ENCODE data around the gene KIT. TPM values are rescaled to one million over a fixed set of nuclear protein-coding genes. Genes with fewer than 3 reads are reported as not detected.

The KIT gene
- total and polyA plus RNA-seq, 10 of the 15 experiments (the other 5 are each of a cell fraction or from before 2014, with no cell fraction given), result 0.01 to 0.03 TPM; not detected in 8

GRCh38 chr4:54685810-54686209 lies 28.1 kb downstream of the KIT start:
- H3K4me2 ChIP-seq (ENCODE audit: control insufficient read depth, insufficient read depth), result no peak overlapping the region
- DNase-seq (ENCODE audit: low read depth, low spot score), result no peak
- ChIA-PET CTCF (interaction anchor here (1.1 to 1.6 kb wide), 4 partner anchors 11 to 165 kb away, joined by 3 to 4 read pairs (median 4); no protein-coding TSS in a partner anchor), RAD21 (ENCODE audit: unreplicated experiment) (no interaction called here), SMC1A (ENCODE audit: uncharacterized antibody, unreplicated experiment) (interaction anchor here (1.0 kb wide), 1 partner anchor 8 kb away, joined by 3 read pairs; no protein-coding TSS in a partner anchor), POLR2A (no interaction called here)
- in situ Hi-C loops (cut with MboI) (loop anchor here (10.0 kb wide), 1 partner anchor 279 kb away; no protein-coding TSS in a partner anchor), intact Hi-C loops (cut with micrococcal nuclease; ENCODE audit: unreplicated experiment) (loop anchor here (2.0 to 10.0 kb wide), 3 partner anchors 155 to 639 kb away; no protein-coding TSS in a partner anchor)
- no peak for ATAC-seq
- H3K4me3 ChIP-seq, result no peak overlapping the region
- H3K36me3 ChIP-seq (ENCODE audit: control insufficient read depth in 2 of 2, insufficient read depth in 2 of 2, low read length in 1 of 2), result no peaks in the 10 kb centered on the region
- no peaks in the 10 kb centered on the region for H3K79me2 ChIP-seq (ENCODE audit: control insufficient read depth, insufficient read depth, low read length)
- no peaks in the 10 kb centered on the region for H3K27me3 ChIP-seq (replicated peaks in 1 of 2; ENCODE audit: control insufficient read depth in 2 of 2, insufficient read depth in 2 of 2, low read length in 1 of 2)
- H3K4me1 ChIP-seq (ENCODE audit: control insufficient read depth, insufficient read depth, low read length), result peaks cover 2% of the 10 kb centered on the region; the same call in 1 of the 2 replicates
- WGBS (ENCODE audit: insufficient coverage, insufficient replicate concordance, low lambda C conversion rate, missing lambda C conversion rate), result 0% methylated on average over 1 of the region's 1 CpG
- no peak overlapping the region for H2AFZ ChIP-seq (ENCODE audit: control insufficient read depth, low read depth, low read length)
- no peaks in the 10 kb centered on the region for H4K20me1 ChIP-seq (ENCODE audit: control insufficient read depth, insufficient read depth)
- no peak for FAIRE-seq
- H3K9ac ChIP-seq (ENCODE audit: control insufficient read depth, insufficient read depth, low read length), result no peak overlapping the region
- no peak for TF ChIP-seq YY1 (IDR thresholded peaks at IDR 0.05; ENCODE audit: low read depth, low read length)
- no peak for TF ChIP-seq NFXL1 (IDR thresholded peaks at IDR 0.05; ENCODE audit: borderline replicate concordance)
- no peak for TF ChIP-seq HDAC6 (IDR thresholded peaks at IDR 0.05; ENCODE audit: unreplicated experiment)
- TF ChIP-seq BHLHE40 (IDR thresholded peaks at IDR 0.05; ENCODE audit: borderline replicate concordance in 1 of 2, low read depth in 2 of 2, low read length in 1 of 2), result no peak
- no peak for TF ChIP-seq TCF7 (IDR thresholded peaks at IDR 0.05; ENCODE audit: borderline replicate concordance)
- no peak for TF ChIP-seq MLLT1 (IDR thresholded peaks at IDR 0.05)
- no peak for TF ChIP-seq BCL11A (IDR thresholded peaks at IDR 0.05; ENCODE audit: low read depth, low read length)
- TF ChIP-seq MYC (IDR thresholded peaks at IDR 0.05; ENCODE audit: insufficient read depth, insufficient read length, insufficient replicate concordance, low read length, severe bottlenecking), result no peak
- no peak for TF ChIP-seq CBX3 (IDR thresholded peaks at IDR 0.05; ENCODE audit: borderline replicate concordance, low read depth)
- no peak for TF ChIP-seq RCOR1 (conservative IDR thresholded peaks at IDR 0.05; ENCODE audit: low read depth, low read length)
- no peak for TF ChIP-seq STAT1 (conservative IDR thresholded peaks at IDR 0.05)
- no peak for TF ChIP-seq FOXM1 (IDR thresholded peaks at IDR 0.05; ENCODE audit: low read depth, low read length)
- TF ChIP-seq CREM (IDR thresholded peaks at IDR 0.05; ENCODE audit: low read depth), result no peak
- TF ChIP-seq POLR2AphosphoS5 (IDR thresholded peaks at IDR 0.05; ENCODE audit: low read length), result no peak
- TF ChIP-seq RELA (IDR thresholded peaks at IDR 0.05; ENCODE audit: borderline replicate concordance, partially characterized antibody), result no peak
- no TSS peak for BruUV-seq (replicated peaks)
- no peak overlapping the region for H3K27ac ChIP-seq (ENCODE audit: control insufficient read depth, insufficient read depth)
- H3K9me3 ChIP-seq (replicated peaks; ENCODE audit: control insufficient read depth, insufficient read depth, low read length), result no peaks in the 10 kb centered on the region

All from GM12878 (cell line).